Limb (tissue), 2 donors: Measurements from ENCODE around the gene DLG1.
"Not testable (repeated sequence)": the region's sequence is repeated elsewhere in the genome, so short reads cannot be mapped to it uniquely, and the experiment has no call there.

Source experiments
- DNase-seq, 2 donors: peaks; one replicate each; pipeline ENCODE4 v3.0.0-alpha.2; 2016; ENCODE audit errors: extremely low spot score in 2 of 2

The DLG1 gene

GRCh38 chr3:197104738-197105137 lies 193.7 kb downstream of the DLG1 start:
- DNase-seq = no peak

- DNase-seq = no peak
Observed at GRCh38 chr3:197103766-197104165, 194.6 kb downstream of the DLG1 start.

- no peak for DNase-seq
Observed at GRCh38 chr3:197093871-197094270, 204.5 kb downstream of the DLG1 start.

GRCh38 chr3:197088370-197088769 lies 210.0 kb downstream of the DLG1 start:
- DNase-seq = no peak

- DNase-seq = no peak
Observed at GRCh38 chr3:197085137-197085536, 213.3 kb downstream of the DLG1 start.

- no peak for DNase-seq
Observed at GRCh38 chr3:197083486-197083885, 214.9 kb downstream of the DLG1 start.

- no peak for DNase-seq
Observed at GRCh38 chr3:197082871-197083270, 215.5 kb downstream of the DLG1 start.

- no peak for DNase-seq
Observed at GRCh38 chr3:197080344-197080743, 218.1 kb downstream of the DLG1 start.

GRCh38 chr3:197076415-197076814 lies 222.0 kb downstream of the DLG1 start:
- no peak for DNase-seq

GRCh38 chr3:197068077-197068476 lies 230.3 kb downstream of the DLG1 start:
- no peak for DNase-seq

- DNase-seq = no peak
Observed at GRCh38 chr3:197064771-197065170, 233.6 kb downstream of the DLG1 start.

GRCh38 chr3:197062446-197062845 lies 236.0 kb downstream of the DLG1 start:
- DNase-seq = no peak

GRCh38 chr3:197051637-197052036 lies 246.8 kb downstream of the DLG1 start:
- not testable (repeated sequence) for DNase-seq

- DNase-seq = no peak
Observed at GRCh38 chr3:197050511-197050910, 247.9 kb downstream of the DLG1 start.

- no peak for DNase-seq
Observed at GRCh38 chr3:197042539-197042938, 255.9 kb downstream of the DLG1 start.

- DNase-seq = no peak
Observed at GRCh38 chr3:197041875-197042488, 256.4 kb downstream of the DLG1 start.

- no peak for DNase-seq
Observed at GRCh38 chr3:197040658-197041057, 257.8 kb downstream of the DLG1 start.

- no peak for DNase-seq
Observed at GRCh38 chr3:197038679-197039462, 259.5 kb downstream of the DLG1 start.

GRCh38 chr3:197035577-197035976 lies 262.8 kb downstream of the DLG1 start:
- DNase-seq = no peak

GRCh38 chr3:197034778-197035177 lies 263.6 kb downstream of the DLG1 start:
- not testable (repeated sequence) for DNase-seq

GRCh38 chr3:197033764-197034163 lies 264.6 kb downstream of the DLG1 start:
- not testable (repeated sequence) for DNase-seq

GRCh38 chr3:197031315-197032285 lies 266.8 kb downstream of the DLG1 start:
- no peak for DNase-seq
